Vagina (tissue), 2 donors: ENCODE results near the gene C2orf49. TPM values are rescaled to one million over a fixed set of nuclear protein-coding genes. Genes with fewer than 3 reads are reported as not detected.

Source experiments
- DNase-seq, 2 donors: peaks; one replicate each; pipeline ENCODE4 v3.0.0-alpha.2; 2017; ENCODE audit errors: extremely low spot score in 2 of 2
- H3K27ac ChIP-seq: fragments of 200-600 bp; sonication (generic); one replicate; pipeline ENCODE4 v1.5.1; 2019
- H3K27me3 ChIP-seq: fragments of 200-600 bp; sonication (generic); one replicate; pipeline ENCODE4 v1.5.1; 2019
- H3K36me3 ChIP-seq, 2 donors: fragments of 200-600 bp; sonication (generic); one replicate each; pipeline ENCODE4 v1.5.1; 2017 to 2019
- H3K4me1 ChIP-seq: fragments of 200-600 bp; sonication (generic); one replicate; pipeline ENCODE4 v1.5.1; 2019
- H3K4me3 ChIP-seq, 2 donors: fragments of 200-600 bp; sonication (generic); 1 replicate in 1 of 2; 2 replicates in 1 of 2; pipeline ENCODE4 v1.5.1; 2016 to 2019
- H3K9me3 ChIP-seq: fragments of 200-600 bp; sonication (generic); one replicate; pipeline ENCODE4 v1.5.1; 2019
- POLR2A ChIP-seq, 2 donors: fragments of 450-650 bp; IDR thresholded peaks; one replicate each; pipeline ENCODE4 v1.6.1; 2017; ENCODE audit warnings: antibody characterized with exemption in 2 of 2, mild to moderate bottlenecking in 2 of 2, moderate library complexity in 2 of 2
- POLR2AphosphoS5 ChIP-seq, 2 donors: sonication (generic); formaldehyde crosslinking; IDR thresholded peaks; one replicate each; pipeline ENCODE4 v1.9.0; 2017; ENCODE audit warnings: antibody characterized with exemption in 2 of 2, mild to moderate bottlenecking in 2 of 2, low read depth in 1 of 2; ENCODE audit not compliant: insufficient read depth in 1 of 2
- intact Hi-C: fragments of 100-400 bp; cut with DNase I; formaldehyde crosslinking; loops from one replicate; pipeline ENCODE4 v1.15.1; 2023
- total RNA-seq: library from RNA; depleted of rRNA; stranded (reverse); fragments of >200 nt; gene quantifications from one replicate; pipeline ENCODE4 v1.2.3, GENCODE V29; 2016
- TF ChIP-seq, protein P1 (sequence below), 3 experiments: fragments of 450-650 bp in 2 of 3; fragments of 200-600 bp in 1 of 3; sonication (generic) in 1 of 3; IDR thresholded peaks; one replicate each; pipeline ENCODE4 v1.5.1; 2017 to 2019; ENCODE audit warnings: antibody characterized with exemption in 3 of 3, mild to moderate bottlenecking in 2 of 3, moderate library complexity in 2 of 3

C2orf49 gene
- 14.0 TPM for total RNA-seq

DNA sequence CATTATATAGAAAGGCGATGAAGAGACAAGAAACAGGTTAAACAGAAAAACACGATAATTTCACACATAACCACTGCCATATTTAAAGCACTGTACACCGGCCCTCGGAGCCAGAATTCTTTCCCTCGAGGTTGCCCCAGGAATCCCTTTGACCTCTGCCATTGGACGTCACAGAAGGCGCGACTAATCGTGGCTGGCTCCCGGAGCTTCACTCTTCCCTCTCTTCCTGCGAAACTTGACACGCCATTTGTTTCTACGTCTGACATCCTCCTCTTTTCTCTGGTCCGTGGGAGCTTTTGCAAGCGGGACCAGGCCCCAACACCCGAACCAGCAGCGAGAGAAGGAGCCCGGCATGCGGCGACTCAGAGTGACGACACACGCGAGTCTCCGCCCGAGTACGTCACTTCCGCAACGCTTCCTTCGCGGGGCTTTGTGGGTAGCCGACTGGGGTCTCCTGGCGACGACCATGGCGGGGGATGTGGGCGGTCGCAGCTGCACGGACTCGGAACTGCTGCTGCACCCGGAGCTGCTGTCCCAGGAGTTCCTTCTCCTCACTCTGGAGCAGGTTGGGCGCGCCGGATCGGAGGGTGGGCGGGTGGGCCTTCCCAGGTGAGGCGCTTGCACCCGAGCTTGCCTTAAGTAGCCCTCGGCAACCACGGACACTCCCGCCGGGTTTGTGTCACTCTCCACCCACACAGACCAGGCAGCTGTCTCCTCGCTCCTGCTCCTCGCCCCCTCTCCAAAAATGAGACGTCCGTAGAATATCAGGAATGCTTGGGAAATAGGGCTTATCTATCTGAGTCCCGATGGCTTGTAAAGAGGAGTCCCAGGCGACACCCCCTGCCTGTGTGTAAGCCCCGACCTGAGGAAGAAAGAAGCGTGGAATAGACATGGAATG lies at the start of gene C2orf49:
Gene C2orf49 (plus strand): TSS at position 419 of the 898 bp plus-strand sequence. CDS start 48 bp downstream, at position 467.
- Histone ChIP-seq H3K9me3 (no peaks in the 10 kb centered on the region), H3K27me3 (no peaks in the 10 kb centered on the region), H3K4me3 (peak within 1 kb of the TSS; percentile 81 to 84), H3K36me3 (peaks cover 0 to 16% of the 10 kb centered on the region in 2 donors), H3K27ac (peak within 1 kb of the TSS; percentile 91), H3K4me1 (peaks cover 27% of the 10 kb centered on the region)
- peak; percentile 93 to 95 for TF ChIP-seq POLR2AphosphoS5 (IDR thresholded peaks at IDR 0.05; ENCODE audit: insufficient read depth in 1 of 2, low read depth in 1 of 2)
- TF ChIP-seq POLR2A (IDR thresholded peaks at IDR 0.05), result no peak
- TF ChIP-seq, protein P1, sequence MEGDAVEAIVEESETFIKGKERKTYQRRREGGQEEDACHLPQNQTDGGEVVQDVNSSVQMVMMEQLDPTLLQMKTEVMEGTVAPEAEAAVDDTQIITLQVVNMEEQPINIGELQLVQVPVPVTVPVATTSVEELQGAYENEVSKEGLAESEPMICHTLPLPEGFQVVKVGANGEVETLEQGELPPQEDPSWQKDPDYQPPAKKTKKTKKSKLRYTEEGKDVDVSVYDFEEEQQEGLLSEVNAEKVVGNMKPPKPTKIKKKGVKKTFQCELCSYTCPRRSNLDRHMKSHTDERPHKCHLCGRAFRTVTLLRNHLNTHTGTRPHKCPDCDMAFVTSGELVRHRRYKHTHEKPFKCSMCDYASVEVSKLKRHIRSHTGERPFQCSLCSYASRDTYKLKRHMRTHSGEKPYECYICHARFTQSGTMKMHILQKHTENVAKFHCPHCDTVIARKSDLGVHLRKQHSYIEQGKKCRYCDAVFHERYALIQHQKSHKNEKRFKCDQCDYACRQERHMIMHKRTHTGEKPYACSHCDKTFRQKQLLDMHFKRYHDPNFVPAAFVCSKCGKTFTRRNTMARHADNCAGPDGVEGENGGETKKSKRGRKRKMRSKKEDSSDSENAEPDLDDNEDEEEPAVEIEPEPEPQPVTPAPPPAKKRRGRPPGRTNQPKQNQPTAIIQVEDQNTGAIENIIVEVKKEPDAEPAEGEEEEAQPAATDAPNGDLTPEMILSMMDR (IDR thresholded peaks at IDR 0.05), result no peak
- DNase-seq, result peak in 1 of 2 donors; percentile 94
- intact Hi-C loops, result no loop called here

DNA sequence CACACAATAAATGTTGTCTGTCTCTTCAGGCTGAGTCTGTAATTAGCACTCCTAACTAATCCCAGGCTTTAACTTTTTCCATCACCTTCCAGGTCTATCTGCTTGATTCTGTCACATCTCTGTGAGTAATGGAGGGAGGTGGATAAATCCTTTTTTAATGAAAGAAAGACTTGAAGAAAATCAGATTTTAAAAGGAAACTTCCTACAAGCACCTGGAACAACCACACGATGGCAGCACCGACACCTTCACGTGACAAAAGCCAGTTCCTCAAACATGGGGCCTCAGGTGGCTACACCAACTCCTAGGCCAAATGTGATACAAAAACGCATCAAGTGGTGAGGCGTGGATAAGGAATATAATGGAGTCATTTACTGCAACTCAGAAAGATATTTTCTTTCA lies 49.6 kb upstream of the C2orf49 start:
- intact Hi-C loops, result no loop called here
- Histone ChIP-seq H3K4me3 (no peak overlapping the region), H3K4me1 (no peaks in the 10 kb centered on the region), H3K27me3 (no peaks in the 10 kb centered on the region), H3K9me3 (no peaks in the 10 kb centered on the region), H3K36me3 (peaks cover 0 to 26% of the 10 kb centered on the region in 2 donors), H3K27ac (no peak overlapping the region)
- DNase-seq, result no peak
- TF ChIP-seq, protein P1 (IDR thresholded peaks at IDR 0.05), result no peak
- TF ChIP-seq POLR2AphosphoS5 (IDR thresholded peaks at IDR 0.05; ENCODE audit: insufficient read depth in 1 of 2, low read depth in 1 of 2) (no peak), POLR2A (IDR thresholded peaks at IDR 0.05) (no peak)

DNA sequence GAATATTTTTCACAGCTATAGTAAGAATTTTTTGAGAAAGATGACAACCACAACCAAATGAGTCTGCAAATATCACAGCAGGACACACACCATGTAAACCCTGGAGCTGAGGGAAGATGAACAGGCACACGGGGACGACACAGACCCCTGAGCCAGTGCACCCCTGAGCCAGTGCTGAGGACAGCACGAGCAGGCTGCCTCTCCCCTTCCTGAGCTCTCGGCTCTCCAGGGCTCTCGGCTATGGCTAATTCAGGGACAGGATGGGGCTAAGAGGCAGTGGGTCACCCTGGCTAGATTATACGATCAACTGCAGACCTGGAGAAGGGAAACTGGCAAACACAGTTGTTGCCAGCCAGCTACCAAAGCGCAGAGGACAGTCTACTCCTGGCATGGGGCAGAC lies 49.2 kb upstream of the C2orf49 start:
- no peak for DNase-seq
- TF ChIP-seq POLR2A (IDR thresholded peaks at IDR 0.05), result no peak
- H3K27ac ChIP-seq, result no peak overlapping the region
- H3K4me1 ChIP-seq, result no peaks in the 10 kb centered on the region
- no peaks in the 10 kb centered on the region for H3K9me3 ChIP-seq
- intact Hi-C loops, result no loop called here
- no peak overlapping the region for H3K4me3 ChIP-seq
- peaks cover 0 to 26% of the 10 kb centered on the region in 2 donors for H3K36me3 ChIP-seq
- H3K27me3 ChIP-seq, result no peaks in the 10 kb centered on the region

DNA sequence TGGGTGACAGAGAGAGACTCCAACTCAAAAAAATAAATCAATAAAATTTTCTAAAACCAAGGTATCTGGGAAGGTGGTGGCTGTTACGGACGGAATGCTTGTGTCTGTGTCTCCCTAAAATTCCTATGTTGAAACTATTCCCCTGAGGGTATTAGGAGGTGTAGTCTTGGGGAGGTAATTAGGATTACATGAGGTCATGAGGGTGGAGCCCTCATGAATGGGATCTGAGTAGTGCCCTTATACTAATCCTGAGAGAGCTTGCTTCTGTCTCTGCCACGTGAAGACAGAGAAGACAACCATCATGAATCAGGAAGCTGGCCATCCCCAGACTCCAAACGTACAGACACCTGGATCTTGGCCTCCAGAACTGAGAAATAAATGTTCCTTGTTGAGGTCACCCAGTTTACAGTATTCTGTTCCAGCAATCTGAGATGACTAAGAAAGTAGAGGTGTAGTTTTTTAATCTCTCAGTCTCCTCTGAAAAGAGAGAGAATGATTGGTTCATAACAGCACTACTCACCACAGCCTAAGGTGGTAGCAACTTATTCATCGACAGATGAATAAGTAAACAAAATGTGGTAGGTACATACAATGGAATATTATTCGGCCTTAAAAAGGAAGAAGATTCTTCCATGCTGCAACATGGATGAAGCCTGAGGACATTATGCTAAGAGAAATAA lies 46.2 kb upstream of the C2orf49 start:
- no peak for TF ChIP-seq POLR2AphosphoS5 (IDR thresholded peaks at IDR 0.05; ENCODE audit: insufficient read depth in 1 of 2, low read depth in 1 of 2)
- TF ChIP-seq POLR2A (IDR thresholded peaks at IDR 0.05), result no peak
- TF ChIP-seq, protein P1 (IDR thresholded peaks at IDR 0.05), result no peak
- Histone ChIP-seq H3K36me3 (peaks cover 0 to 19% of the 10 kb centered on the region in 2 donors), H3K9me3 (no peaks in the 10 kb centered on the region), H3K4me3 (no peak overlapping the region), H3K4me1 (no peaks in the 10 kb centered on the region), H3K27ac (no peak overlapping the region), H3K27me3 (no peaks in the 10 kb centered on the region)
- peak in 1 of 2 donors; percentile 32 for DNase-seq
- intact Hi-C loops, result no loop called here

DNA sequence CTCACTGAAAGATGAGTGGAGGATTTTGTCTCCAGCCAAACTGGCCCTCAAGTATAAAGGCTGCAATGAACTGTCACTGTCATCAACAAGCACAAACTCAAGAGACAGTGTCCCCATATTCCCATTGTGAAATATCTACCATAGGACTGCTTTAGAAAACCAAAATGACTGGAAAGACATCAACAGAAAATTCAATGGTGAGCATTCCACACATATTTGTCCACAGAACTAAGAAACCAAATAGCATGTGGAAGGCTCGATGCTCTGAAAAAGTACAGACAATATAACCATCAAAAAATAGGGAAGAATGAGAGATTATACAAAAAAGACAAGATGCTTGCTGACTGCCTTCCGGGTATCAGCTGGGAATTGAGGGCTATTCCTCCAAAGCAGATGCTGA lies 45.4 kb upstream of the C2orf49 start:
- intact Hi-C loops, result no loop called here
- peaks cover 0 to 21% of the 10 kb centered on the region in 2 donors for H3K36me3 ChIP-seq
- H3K27me3 ChIP-seq, result no peaks in the 10 kb centered on the region
- no peak for TF ChIP-seq POLR2A (IDR thresholded peaks at IDR 0.05)
- TF ChIP-seq POLR2AphosphoS5 (IDR thresholded peaks at IDR 0.05; ENCODE audit: insufficient read depth in 1 of 2, low read depth in 1 of 2), result no peak
- TF ChIP-seq, protein P1 (IDR thresholded peaks at IDR 0.05), result no peak
- H3K27ac ChIP-seq, result no peak overlapping the region
- H3K9me3 ChIP-seq, result no peaks in the 10 kb centered on the region
- no peaks in the 10 kb centered on the region for H3K4me1 ChIP-seq
- no peak overlapping the region for H3K4me3 ChIP-seq
- no peak for DNase-seq
